DND-41 (cell line): Measurements from ENCODE around the gene GPALPP1.

Experiments
- CTCF ChIP-seq: IDR thresholded peaks from 2 replicates; pipeline ENCODE4 v1.5.1; 2012; ENCODE audit warnings: borderline replicate concordance, low read length, moderate library complexity, mild to moderate bottlenecking; ENCODE audit not compliant: poor library complexity, severe bottlenecking; ENCODE audit errors: extremely low read depth
- EZH2 ChIP-seq: IDR thresholded peaks from 3 replicates; pipeline ENCODE4 v1.6.1; 2012; ENCODE audit warnings: borderline replicate concordance, low read depth, mild to moderate bottlenecking, moderate library complexity, low read length, inconsistent platforms; ENCODE audit not compliant: severe bottlenecking

- no peak for TF ChIP-seq CTCF
- no peak for TF ChIP-seq EZH2
Observed at GRCh38 chr13:44952671-44953070, 36.7 kb upstream of the GPALPP1 start.
